Gastroesophageal sphincter (tissue), 4 donors: ENCODE data around the gene LRRC30. TPM values are rescaled to one million over a fixed set of nuclear protein-coding genes. Genes with fewer than 3 reads are reported as not detected.
A peak's percentile ranks its signal among the peaks of the same experiment; 100 is the strongest.

Experiments used
- ATAC-seq: fragments of 150-250 bp; one replicate; pipeline ENCODE4 v1.9.1; 2016; ENCODE audit warnings: mild to moderate bottlenecking, moderate library complexity
- H3K27ac ChIP-seq, 4 donors: fragments of 200-600 bp; sonication (generic) in 3 of 4; 1 replicate in 3 of 4; 2 replicates in 1 of 4; pipeline ENCODE4 v1.5.1; 2016 to 2019
- H3K27me3 ChIP-seq: fragments of 200-600 bp; sonication (generic); one replicate; pipeline ENCODE4 v1.5.1; 2019
- H3K36me3 ChIP-seq, 2 donors: fragments of 200-600 bp; sonication (generic); one replicate each; pipeline ENCODE4 v1.5.1; 2019; ENCODE audit warnings: control low read depth in 1 of 2
- H3K4me1 ChIP-seq, 3 donors: fragments of 200-600 bp; sonication (generic); 1 replicate in 2 of 3; 2 replicates in 1 of 3; pipeline ENCODE4 v1.5.1; 2016 to 2019; ENCODE audit warnings: control low read depth in 2 of 3
- H3K4me3 ChIP-seq, 2 donors: fragments of 200-600 bp; sonication (generic); one replicate each; pipeline ENCODE4 v1.5.1; 2019; ENCODE audit warnings: mild to moderate bottlenecking in 1 of 2, moderate library complexity in 1 of 2
- H3K9me3 ChIP-seq, 3 donors: fragments of 200-600 bp; sonication (generic); one replicate each; pipeline ENCODE4 v1.5.1; 2017 to 2019; ENCODE audit warnings: control low read depth in 2 of 3
- EP300 ChIP-seq: sonication (generic); formaldehyde crosslinking; IDR thresholded peaks from one replicate; pipeline ENCODE4 v1.6.1; 2017; ENCODE audit warnings: antibody characterized with exemption, mild to moderate bottlenecking
- POLR2A ChIP-seq, 2 donors: fragments of 450-650 bp; IDR thresholded peaks; one replicate each; pipeline ENCODE4 v1.6.1; 2017; ENCODE audit warnings: antibody characterized with exemption in 2 of 2, mild to moderate bottlenecking in 2 of 2, moderate library complexity in 1 of 2
- POLR2AphosphoS5 ChIP-seq: sonication (generic); formaldehyde crosslinking; IDR thresholded peaks from one replicate; pipeline ENCODE4 v1.6.1; 2017; ENCODE audit warnings: antibody characterized with exemption
- WGBS, 2 donors: methylation state at CpG; one replicate each; pipeline ENCODE4 v1.1.5; 2018; ENCODE audit warnings: low coverage in 1 of 2; 5-methylcytosine and 5-hydroxymethylcytosine counted together
- total RNA-seq, 4 donors: library from RNA; depleted of rRNA; stranded (reverse); fragments of >200 nt; gene quantifications; one replicate each; pipeline ENCODE4 v1.1.0, GENCODE V29; 2016
- TF ChIP-seq, protein P1 (sequence below), 4 experiments: fragments of 200-600 bp in 2 of 4; fragments of 450-650 bp in 2 of 4; sonication (generic) in 1 of 4; IDR thresholded peaks; one replicate each; pipeline ENCODE4 v1.5.1; 2017 to 2019; ENCODE audit warnings: antibody characterized with exemption in 4 of 4, mild to moderate bottlenecking in 2 of 4, moderate library complexity in 2 of 4

The LRRC30 gene
- total RNA-seq, 4 donors from 2014 or later: not detected

DNA sequence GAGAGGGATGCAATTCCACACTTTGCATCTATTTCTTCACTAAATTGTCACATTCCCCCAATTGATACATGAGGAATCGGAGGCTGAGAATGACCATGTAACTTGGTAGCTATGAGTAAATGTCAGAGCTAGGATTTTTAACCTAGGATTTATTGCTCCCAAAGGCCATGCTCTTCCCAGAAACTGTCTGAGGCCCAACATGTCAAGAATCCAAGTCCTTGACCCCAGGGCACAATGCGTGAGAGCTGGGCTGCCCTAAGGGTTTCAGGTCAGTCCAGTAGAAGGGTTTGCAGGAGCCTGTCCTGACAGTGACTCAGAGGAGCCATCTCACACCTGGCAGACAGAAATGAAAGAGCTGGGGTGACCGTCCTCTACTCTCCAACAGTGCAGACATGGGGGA lies 30.3 kb downstream of the LRRC30 start:
- Histone ChIP-seq H3K4me3 (no peak overlapping the region), H3K36me3 (no peaks in the 10 kb centered on the region), H3K27ac (no peak overlapping the region), H3K4me1 (peaks cover 0 to 11% (median 0%) of the 10 kb centered on the region in 3 donors), H3K27me3 (no peaks in the 10 kb centered on the region), H3K9me3 (no peaks in the 10 kb centered on the region)
- WGBS, 2 donors: 100% methylated on average over 1 of the region's 3 CpGs; no CpG with 5 or more reads in 1 of the 2 donors
- TF ChIP-seq, protein P1, sequence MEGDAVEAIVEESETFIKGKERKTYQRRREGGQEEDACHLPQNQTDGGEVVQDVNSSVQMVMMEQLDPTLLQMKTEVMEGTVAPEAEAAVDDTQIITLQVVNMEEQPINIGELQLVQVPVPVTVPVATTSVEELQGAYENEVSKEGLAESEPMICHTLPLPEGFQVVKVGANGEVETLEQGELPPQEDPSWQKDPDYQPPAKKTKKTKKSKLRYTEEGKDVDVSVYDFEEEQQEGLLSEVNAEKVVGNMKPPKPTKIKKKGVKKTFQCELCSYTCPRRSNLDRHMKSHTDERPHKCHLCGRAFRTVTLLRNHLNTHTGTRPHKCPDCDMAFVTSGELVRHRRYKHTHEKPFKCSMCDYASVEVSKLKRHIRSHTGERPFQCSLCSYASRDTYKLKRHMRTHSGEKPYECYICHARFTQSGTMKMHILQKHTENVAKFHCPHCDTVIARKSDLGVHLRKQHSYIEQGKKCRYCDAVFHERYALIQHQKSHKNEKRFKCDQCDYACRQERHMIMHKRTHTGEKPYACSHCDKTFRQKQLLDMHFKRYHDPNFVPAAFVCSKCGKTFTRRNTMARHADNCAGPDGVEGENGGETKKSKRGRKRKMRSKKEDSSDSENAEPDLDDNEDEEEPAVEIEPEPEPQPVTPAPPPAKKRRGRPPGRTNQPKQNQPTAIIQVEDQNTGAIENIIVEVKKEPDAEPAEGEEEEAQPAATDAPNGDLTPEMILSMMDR (IDR thresholded peaks at IDR 0.05): no peak
- TF ChIP-seq POLR2AphosphoS5: no peak
- TF ChIP-seq POLR2A (IDR thresholded peaks at IDR 0.05): no peak
- no peak for TF ChIP-seq EP300
- no peak for ATAC-seq

- no peaks in the 10 kb centered on the region for H3K36me3 ChIP-seq
- H3K4me3 ChIP-seq: no peak overlapping the region
- H3K4me1 ChIP-seq: peaks cover 0 to 11% (median 5%) of the 10 kb centered on the region in 3 donors
- H3K27ac ChIP-seq: no peak overlapping the region
- TF ChIP-seq POLR2AphosphoS5 (no peak), EP300 (no peak), POLR2A (IDR thresholded peaks at IDR 0.05) (no peak)
- TF ChIP-seq, protein P1 (IDR thresholded peaks at IDR 0.05): no peak
- no peaks in the 10 kb centered on the region for H3K9me3 ChIP-seq
- H3K27me3 ChIP-seq: no peaks in the 10 kb centered on the region
- 80 to 84% methylated on average over 2 to 3 of the region's 3 CpGs for WGBS, 2 donors
- ATAC-seq: no peak
Observed at GRCh38 chr18:7267973-7268372, 37.1 kb downstream of the LRRC30 start.

GRCh38 chr18:7269942-7270341 lies 39.1 kb downstream of the LRRC30 start:
- no peaks in the 10 kb centered on the region for H3K36me3 ChIP-seq
- no peak overlapping the region for H3K4me3 ChIP-seq
- H3K4me1 ChIP-seq: peaks cover 0 to 23% (median 6%) of the 10 kb centered on the region in 3 donors
- no peak for ATAC-seq
- H3K27ac ChIP-seq: no peak overlapping the region
- WGBS, 2 donors: 60 to 64% methylated on average over 3 to 6 of the region's 6 CpGs
- H3K9me3 ChIP-seq: no peaks in the 10 kb centered on the region
- TF ChIP-seq EP300: no peak
- TF ChIP-seq POLR2AphosphoS5: no peak
- no peaks in the 10 kb centered on the region for H3K27me3 ChIP-seq

- H3K9me3 ChIP-seq: no peaks in the 10 kb centered on the region
- no peaks in the 10 kb centered on the region for H3K36me3 ChIP-seq
- WGBS, 2 donors: 0 to 14% methylated on average over 10 to 19 of the region's 24 CpGs
- ATAC-seq: peak; percentile 58
- no peaks in the 10 kb centered on the region for H3K27me3 ChIP-seq
- TF ChIP-seq, protein P1 (IDR thresholded peaks at IDR 0.05): peak; percentile 54 to 70 (median 61)
- no peak for TF ChIP-seq POLR2A (IDR thresholded peaks at IDR 0.05)
- no peak for TF ChIP-seq POLR2AphosphoS5
- peak overlapping the region; percentile 8 to 36 for H3K4me3 ChIP-seq
- H3K27ac ChIP-seq: peak overlapping the region; percentile 71 to 87 (median 85)
- peaks cover 0 to 23% (median 6%) of the 10 kb centered on the region in 3 donors for H3K4me1 ChIP-seq
Observed at GRCh38 chr18:7272311-7273049, 41.6 kb downstream of the LRRC30 start.

- H3K4me3 ChIP-seq: no peak overlapping the region
- H3K27me3 ChIP-seq: no peaks in the 10 kb centered on the region
- H3K27ac ChIP-seq: peak overlapping the region in 3 of 4 donors; percentile 84 to 87 (median 86)
- peak; percentile 87 for ATAC-seq
- peaks cover 0 to 23% (median 6%) of the 10 kb centered on the region in 3 donors for H3K4me1 ChIP-seq
- TF ChIP-seq, protein P1 (IDR thresholded peaks at IDR 0.05): no peak
- peak; percentile 30 for TF ChIP-seq POLR2AphosphoS5
- WGBS, 2 donors: 60 to 85% methylated on average over 4 to 10 of the region's 12 CpGs
- no peaks in the 10 kb centered on the region for H3K9me3 ChIP-seq
- no peaks in the 10 kb centered on the region for H3K36me3 ChIP-seq
Observed at GRCh38 chr18:7273301-7273921, 42.5 kb downstream of the LRRC30 start.
